ENCODE measurements around the gene SLC30A7.

The SLC30A7 gene

DNA sequence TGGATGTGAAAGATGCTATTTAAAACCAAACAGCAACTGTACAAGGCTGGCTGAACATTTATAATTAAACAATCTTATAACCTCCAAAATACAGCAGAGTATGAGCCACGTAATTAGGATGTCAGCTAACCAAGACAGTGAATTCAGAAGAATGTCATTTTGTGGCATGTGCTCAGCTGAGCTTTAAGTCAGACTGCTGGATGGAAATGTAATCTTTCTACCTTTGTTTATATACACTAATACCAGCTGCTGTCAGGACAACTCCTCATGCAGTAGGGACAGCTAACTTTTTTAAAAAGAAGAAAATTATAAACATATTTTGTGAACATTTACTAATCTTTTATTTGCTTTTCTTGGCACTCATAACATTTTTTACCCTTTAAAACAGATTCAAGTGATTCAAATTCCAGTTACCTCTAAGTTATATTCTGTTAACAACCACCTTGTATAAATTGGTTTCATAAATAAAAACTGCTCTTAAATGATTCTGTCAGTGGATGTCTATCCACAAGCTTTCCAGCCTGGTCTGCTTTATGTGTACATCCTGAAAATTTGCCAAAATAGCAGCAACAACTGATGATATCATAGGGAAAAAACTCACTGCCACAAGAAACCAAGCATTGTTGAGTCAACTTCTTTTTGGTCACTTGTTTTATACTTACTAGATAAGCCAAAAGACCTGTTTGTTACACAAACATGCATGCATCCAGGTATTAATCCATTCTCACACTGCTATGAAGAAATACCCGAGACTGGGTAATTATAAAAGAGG is 93.6 kb downstream of the SLC30A7 start:
- DNase-seq: no peak

DNA sequence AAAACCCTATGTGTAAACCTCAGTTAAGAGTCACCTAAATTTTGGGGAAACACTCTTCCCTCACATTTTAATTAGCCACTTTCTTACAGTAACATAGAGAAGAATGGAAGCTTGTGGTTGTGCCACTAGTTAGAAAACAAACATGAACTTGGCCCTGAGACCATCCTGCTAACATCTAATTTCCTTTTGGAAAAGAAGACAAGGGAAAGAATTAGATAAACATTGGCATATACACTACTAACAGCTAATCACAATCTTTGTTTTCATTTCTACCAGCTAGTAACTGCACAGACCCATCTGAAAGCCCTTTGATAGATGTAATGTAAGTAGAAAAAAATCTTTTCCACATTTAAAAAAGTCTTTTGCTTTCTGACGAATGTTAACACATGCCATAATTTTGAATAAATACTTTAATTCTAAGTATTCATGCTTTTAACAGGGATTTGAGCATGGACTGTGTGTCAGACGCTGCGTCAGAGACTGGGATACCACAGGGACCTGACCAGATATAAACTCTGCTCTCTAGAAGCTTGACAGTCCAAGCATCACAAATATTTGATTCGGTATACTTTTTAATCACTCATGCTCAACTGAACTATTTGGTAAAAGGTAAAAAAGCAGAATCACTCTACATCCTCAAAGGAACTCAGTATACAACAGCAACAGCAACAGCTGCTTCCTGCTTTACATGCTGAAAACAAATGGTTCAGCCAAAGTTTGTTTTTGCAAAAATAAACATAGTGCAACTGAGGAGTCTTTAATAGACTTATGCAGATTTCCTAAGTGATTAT is 99.5 kb downstream of the SLC30A7 start:
- DNase-seq: no peak

DNA sequence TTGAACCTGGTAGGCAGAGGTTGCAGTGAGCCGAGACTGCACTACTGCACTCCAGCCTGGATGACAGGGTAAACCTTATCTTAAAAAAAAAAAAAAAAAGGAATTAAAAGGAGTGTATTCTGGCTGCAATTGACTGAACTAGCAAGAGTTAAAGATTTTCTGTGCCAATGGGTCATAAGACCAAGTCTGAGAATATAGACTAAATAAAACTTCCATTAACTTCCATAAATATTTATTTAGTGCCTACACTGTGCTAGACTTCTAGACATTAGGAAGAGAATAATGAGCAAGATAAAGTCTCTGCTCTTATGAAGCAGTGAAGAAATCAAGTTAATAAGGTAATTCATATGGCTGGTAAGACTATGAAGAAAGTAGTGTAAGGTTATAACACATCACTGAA is 102.5 kb downstream of the SLC30A7 start:
- no peak for DNase-seq

DNA sequence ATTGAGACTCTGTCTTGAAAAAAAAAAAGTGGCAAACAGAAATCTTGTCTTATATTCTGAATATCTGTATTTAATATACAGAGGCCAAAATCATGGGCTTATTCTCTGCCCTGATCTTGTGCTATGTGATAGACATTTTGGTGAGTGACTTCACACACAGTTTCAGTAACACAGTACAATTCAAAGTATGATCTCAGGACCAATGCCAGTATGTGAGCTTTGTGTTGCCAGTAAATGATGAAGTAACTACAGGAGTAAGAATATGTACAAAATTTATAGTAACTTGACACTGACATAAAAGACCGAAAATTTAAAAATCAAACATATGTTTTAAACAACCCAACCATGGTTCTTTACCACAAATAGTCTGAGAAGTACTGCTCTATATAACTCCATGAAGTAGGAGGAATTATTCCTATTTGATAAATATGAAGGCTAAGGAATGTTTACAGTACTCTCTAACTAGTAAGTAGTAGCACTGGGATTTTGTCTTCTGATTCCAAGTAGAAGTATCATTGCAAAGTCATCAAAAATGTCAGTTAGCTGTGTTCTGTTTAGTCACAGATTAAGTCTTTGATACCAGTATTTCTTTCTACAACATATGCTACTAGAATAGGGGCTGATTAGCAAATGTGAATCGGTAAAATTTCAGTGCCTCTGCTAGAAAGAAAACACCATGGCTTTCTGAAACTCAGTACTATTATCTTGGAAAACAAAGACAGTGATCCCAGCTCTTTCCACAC is 104.4 kb downstream of the SLC30A7 start:
- DNase-seq: no peak

DNA sequence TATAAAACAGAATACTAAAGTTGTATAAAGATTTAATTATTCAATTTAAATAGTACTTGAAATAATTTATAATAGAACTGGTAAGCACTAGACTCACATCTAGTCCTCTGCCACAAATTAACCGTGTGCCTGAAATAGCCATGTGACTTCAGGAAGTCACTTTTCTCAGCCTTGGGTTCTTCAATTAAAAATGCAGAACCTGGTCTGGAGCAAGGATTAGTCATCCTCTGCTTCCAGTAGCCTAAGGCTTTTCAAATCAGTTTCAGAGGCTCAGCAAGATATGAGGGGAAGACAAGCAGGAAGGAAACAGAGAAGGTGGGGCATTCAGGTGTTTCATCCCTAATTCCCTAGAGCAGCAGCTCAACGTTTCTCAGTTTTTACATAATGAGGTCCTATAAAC is 106.7 kb downstream of the SLC30A7 start:
- no peak for DNase-seq

DNA sequence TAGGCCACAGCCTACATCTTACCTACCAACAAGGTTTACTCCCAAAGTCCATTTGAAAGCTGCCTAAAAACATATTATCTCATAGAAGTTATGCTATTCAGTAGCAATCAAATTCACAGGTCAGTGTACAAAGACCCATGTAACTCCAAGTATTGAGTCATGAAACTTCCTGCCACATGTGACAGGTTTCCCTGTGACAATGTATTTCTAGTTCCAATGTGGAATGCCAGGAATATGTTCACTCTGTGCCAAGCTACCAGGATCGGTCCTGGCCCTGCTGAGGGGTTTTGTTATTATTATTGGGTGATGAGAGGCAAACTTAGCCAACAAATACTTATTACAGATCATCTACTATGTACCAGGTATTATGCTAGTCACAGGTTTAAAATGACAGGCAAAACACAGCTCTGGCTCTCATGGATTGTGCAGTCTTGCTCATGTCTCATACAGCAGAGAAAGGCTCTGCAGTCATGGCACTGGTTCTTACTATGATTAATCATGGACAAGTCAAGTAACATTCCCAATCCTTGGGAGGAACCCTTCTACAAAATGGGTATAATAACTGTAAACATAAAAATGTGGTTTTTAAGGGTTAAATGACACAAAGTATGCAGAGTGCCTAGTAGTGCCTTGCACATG is 107.2 kb downstream of the SLC30A7 start:
- DNase-seq: no peak

DNA sequence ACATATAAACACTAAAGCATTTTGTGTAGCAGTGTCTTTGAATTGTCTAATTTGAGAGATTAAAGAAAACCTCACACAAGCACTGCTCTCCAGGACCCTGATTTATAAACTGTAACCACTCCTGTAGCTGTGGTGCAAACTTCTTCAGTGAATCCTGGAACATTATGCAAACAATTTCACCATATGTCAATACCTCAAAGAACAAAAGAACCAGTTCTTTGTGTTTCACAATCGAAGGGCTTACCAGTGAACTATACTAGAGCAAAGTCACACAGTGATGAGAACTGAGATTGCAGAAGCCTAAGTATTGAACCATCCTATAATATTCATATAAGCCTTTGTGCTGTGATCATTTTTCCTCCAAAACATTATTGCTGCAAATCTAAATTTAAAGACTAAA is 108.2 kb downstream of the SLC30A7 start:
- no peak for DNase-seq

DNA sequence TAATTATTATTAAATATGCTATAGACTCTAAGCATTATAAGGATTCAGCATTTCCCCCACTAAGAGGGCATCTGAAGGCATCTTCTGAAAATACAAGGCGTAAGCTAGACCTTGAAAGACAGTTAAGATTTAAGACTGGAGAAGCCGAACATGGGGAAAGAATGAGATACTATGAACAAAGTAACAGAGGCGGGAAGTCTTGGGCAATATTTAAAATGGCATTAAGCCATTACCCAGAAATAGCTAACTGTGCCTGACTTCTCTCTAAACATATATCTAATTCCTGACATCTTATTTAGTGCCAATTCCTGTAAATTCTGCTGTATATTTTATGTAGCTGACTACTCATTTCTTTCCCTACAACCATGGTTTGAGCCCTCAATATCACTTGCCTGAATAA is 108.8 kb downstream of the SLC30A7 start:
- no peak for DNase-seq

DNA sequence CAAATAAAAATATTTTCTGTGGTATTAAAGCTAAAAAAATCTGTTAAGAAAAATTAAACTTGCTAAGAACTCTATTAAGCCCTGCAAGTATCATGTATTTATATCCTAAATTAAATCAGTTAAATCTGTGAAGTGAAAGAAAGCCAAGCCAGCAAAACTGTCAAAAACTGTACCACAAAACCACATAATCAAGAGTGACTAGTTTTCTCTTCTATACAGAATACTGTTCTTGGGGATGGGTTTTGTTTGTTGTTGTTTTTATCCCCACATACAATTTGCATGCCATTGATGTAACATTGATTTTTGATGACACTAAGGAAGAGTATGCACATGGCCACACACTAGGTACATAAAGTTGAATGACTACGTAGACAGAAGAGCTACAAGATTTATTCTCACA is 109.3 kb downstream of the SLC30A7 start:
- no peak for DNase-seq

DNA sequence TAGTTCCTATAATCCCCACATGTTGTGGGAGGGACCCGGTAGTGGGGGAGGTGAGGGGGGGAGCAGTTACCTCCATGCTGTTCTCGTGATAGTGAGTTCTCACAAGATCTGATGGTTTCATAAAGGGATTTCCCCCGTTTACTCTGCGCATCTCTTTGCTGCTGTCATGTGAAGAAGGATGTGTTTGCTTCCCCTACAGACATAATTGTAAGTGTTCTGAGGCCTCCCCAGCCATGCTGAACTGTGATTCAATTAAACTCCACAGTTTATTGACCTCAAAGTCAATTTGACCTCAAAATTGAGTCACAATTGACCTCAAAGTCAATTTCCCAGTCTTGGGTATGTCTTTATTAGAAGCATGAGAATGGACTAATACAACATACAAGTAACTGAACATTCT is 110.0 kb downstream of the SLC30A7 start:
- DNase-seq: no peak

DNA sequence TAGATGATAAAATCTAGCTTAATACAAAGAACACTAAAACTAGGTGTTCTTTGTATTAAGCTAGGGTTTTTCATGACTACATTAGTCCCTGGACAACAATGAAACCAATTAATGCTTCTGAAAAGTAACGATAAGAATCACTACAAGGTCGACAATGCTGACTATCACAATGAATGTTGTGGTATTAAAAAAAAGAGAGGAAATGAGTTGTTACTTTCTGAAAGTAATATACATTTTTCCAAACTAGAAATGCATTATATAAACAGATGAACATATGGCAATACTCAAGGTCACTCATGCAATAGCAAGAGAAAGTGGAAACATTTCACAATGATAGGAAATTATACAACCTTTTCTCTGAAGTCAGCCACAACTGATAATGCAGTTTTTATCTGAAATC is 110.7 kb downstream of the SLC30A7 start:
- no peak for DNase-seq

DNA sequence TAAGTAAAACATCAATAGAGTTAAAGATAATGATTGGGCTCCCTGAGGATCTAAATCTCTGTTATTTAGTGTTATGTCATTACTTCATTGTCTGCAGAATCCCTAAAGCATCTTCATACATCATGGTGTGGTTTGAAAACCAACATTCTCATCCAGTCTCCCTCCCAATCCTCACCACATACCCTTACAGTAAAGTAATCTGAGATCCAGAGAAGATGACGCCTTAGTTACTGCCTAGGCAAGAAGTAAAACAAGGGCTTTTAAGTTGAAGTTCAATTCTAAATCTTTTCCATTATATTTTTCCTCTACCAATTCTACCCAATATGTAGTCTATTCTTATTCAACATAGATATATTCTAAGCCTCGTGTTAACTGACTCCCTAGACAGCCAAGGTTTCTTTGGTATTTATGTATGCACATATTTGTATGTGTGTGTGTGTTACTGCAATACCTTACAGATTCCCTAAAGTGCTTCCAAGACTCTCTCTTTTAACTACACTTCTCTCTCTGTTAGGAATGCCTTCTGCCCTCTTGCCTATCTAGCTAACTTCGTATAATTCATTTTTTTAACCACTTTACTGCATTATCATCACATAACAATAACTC is 112.4 kb downstream of the SLC30A7 start:
- no peak for DNase-seq

DNA sequence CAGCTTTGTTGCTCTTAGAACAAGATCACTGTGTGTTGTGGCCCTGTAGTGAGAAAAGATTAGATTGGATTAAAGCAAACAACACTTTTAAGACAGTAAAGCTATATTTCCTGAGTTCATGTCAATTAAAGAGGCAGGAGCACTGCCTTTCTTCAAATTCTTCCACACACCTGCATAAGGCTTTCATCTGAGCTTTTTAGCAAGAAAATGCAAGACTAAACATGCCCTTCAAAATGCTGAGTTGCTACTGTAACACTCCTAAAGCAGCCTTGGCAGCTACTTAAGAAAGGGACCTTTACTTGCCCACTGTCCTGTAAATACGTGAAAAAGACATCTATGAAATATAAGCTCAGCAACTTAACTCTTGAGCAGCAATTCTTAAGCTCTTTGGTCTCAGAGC is 117.9 kb downstream of the SLC30A7 start:
- DNase-seq: no peak

DNA sequence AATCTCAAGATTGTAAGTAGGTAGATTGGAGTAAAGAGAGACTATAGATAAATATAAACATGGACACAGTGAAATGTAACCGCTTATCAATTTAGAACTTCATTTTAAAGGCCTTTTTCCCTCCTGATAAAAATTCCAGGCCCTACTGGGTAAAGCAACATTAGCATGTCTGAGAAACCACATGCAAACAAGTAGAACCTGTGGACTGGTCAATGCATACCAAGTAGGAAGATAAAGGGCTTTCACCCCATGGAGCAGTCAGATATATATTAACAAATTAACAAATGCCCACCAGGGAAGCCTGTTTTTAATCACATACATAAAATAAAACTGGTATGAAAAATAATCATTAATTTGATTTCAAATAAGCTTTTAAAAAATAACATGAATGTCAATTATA is 121.6 kb downstream of the SLC30A7 start:
- no peak for DNase-seq

DNA sequence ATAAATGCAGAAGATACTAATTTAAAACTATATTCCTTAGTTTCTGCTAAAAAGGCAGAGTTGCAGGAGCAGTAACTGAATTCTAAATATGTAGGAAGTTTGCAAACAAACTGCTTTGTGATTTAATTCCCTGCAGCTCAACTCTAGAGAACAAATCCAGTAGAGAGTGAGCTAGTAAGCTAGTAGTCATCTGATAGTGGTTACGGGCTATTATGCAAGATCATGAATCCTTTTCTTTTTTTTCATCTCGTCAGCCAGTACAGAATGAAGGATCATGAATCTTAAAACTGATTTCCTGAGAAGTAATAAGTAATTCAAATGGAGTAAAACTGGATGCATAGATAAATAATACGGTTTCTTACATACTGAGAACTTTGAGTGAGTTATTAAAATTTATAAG is 126.4 kb downstream of the SLC30A7 start:
- no peak for DNase-seq

DNA sequence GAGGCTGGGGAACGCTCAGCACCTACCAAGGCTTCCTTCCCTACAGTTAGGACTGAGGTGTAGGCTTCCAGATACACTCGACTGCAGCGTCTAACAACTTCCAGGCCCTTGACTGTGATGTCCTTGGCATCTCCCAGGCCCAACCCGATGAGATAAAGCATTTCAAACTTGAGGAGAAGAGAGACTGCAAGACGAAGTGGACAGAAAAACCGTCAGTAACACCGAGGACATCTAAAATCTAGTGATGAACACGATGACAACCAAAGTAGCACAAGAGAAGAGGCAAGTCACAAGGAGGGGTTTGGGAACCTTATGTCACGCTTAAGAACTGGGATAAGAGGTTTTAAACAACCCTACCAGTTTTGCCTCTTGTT is 129.4 kb downstream of the SLC30A7 start:
- peak in 1 of 2 experiments; percentile 13 for DNase-seq

DNA sequence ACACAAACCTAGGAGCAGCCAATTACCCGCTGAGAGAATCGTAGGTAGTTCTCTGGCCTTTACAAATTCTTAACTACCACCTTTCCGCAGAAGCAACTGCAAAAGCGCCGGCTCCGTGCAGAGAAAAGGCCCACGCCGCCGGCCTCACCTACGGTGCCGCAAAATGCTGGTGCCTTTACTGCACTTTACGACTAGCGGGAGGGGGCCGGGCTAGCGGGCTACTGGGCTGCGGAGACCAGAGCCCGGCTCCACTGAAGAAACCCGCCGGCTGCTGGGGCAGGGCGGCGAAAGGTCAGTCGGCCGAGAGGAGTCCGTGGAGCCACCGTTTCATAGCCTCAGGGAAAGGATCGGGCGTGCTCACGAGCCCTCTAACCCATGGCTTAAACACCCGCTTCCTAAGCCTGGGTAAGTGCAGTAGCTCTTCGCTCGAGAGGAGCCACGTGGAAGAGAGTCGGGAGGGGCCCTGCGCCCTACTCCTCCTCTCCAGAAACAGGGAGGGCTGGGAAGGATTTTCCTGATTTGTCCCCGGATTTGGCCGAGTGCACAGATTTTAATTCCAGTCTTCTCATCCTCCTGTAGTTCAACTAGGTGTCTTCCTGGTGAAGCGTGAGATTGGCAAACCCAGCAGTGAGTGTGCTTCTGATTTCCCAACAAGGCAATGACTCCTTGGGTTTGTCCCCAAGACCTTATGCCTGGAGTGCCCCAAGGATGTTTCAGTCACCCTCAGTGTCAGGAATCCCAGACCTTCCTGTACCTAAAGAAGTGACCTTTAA is 130.0 kb downstream of the SLC30A7 start, which contains the start of gene DPH5:
Gene DPH5 (minus strand): TSS at position 128 of the 773 bp plus-strand sequence. CDS start 341 bp downstream, outside the sequence.
- DNase-seq: peak; percentile 88 to 90

DNA sequence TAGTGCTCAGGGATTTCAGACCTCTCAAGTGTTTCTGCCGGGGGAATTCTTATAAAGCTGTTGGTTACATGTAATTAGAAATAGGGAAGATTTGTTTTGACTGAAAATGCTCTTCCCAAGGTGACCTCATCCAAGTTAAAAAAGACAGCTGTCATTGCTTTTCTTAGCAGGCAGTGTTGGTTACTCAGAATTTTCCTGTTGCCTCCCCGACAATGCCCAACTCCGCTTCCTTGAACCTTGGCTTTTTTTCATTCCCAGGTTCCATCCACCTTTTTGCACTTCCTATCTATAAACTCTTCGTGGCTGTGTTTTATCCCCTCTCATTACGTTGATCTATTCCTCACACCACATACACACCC is 130.5 kb downstream of the SLC30A7 start:
- DNase-seq: no peak

DNA sequence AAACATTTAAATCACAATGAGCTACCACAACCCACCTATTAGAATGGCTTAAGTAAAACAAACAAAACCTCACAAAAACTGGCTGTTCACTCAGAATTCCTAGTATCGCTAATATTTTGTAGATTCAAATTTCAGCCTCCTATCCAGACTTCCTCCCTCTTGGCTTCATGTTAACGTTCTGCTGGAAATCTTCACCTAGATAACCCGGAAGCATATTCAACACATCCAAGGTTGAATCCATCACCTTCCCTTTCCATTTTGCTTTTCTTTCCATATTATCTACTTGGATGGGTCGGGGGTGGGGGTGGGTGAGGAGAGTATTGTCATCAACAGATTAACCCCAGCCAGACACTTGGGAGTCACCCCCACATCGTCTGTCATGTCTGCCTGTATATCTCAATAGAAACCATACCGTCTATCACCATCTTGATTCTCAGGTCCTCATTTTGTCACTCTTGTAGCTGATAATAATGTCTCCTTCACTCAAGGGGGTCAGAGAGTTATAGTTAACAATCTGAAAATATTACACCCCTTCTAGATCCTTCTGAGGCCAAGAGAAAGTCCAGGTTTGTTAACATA is 131.4 kb downstream of the SLC30A7 start:
- no peak for DNase-seq

DNA sequence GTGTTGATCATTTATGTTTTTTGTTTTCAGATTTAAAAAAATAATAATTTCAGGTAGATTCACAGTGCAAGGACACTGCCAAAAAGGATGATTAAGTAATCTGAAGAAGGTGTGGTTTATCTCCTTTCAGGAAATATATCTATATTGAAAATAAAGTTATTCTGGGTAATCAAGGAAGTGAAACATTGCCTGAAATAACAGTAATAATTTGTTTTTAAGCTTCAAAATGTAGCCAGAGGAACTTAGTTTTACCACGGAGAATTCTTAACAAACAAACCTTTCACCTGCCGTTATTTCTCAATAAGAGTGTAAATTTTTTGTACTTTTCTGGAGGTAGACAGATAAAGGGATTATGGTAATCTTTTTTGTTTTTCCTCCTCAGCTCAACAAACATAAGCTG is 132.6 kb downstream of the SLC30A7 start:
- DNase-seq: no peak

DNA sequence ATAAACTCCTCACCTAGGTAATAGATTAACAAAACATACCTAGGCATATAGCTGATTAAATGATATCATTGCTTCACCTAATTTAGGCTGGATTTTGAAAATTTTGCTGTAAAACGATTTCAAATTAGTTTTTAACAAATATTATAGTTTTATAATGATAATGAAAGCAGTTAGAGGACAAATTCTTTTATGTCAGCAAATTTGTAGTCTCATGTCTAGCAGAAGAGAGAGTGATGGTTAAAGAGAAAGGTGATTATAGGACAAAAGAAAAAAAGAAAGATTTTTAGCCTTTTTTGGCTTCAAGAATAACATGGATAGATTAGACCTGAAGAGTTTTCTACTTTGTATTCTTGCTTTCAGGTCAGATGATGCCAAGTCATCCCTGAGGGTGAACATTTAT is 133.3 kb downstream of the SLC30A7 start:
- no peak for DNase-seq

DNA sequence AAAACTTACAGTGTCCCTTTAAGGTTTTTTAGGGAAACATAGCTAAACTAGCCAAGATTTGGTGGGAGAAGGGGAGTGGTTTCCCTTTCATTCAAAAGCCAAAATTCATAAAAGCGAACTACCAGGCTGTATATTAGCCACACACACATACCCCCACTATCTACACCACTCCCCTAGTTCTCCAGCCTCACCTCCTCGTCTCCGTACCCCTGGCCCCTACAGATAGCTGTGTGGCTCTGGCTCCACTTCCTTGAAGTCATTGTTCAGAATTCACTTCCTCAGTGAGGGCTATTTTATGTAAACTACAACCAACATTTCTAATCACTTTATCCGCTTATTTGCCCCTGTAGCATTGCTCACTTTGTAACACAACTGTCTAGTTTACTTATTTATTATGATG is 135.0 kb downstream of the SLC30A7 start:
- DNase-seq: no peak

Data from stimulated activated CD4-positive, alpha-beta T cell treated with anti-CD3 and anti-CD28 coated beads, Interleukin-4, amount 100 ng/mL, for 4 hours (primary cell).